Measurements from ENCODE around the gene CFL1.
"Not testable (repeated sequence)": the region's sequence is repeated elsewhere in the genome, so short reads cannot be mapped to it uniquely, and the experiment has no call there.

Gene CFL1

DNA sequence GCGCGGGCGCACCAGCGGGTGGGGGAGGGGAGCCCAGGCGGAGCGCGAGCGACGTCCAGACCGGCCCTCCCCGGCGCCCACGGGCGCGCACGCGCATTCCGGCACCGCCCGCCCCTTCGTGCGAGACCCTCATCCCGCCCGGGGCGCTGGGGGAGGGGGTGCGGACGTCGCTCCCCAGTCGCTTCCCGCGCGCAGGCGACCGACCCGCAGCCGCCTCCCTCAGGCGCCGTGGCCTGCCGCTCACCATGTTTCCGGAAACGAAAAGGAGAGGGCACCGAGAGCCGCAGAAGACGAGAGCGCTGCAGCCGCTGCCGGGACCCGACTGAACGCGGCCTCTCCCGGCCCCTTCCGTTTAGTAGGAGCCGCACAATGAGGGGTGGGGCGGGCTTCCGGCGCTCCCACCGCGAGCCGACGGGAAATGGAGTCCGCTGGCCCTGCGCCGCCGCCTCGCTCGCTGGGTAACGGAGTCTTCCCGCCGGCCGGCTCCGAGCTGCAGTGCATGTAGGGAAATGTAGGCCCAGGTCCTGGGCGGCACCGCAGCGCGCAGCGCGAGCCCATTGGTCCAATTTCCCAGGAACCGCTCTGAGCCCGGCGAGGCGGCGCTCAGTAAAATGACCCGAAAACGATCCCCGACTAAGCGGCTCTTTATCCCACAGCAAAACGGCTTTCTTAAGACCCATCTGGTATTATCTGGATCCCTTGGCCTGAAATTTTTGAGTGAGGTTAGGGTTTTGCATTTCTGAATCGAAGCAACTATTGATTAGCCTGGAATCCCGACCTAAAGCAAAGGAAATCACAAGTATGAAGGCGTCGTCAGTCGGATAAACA is at the start of gene CFL1:
Gene CFL1, minus strand, starts transcription at position 328 of the 828 bp plus-strand sequence. Its CDS starts 81 bp downstream, at position 247.
- DNase-seq (ENCODE audit: low read depth in 2 of 3, low spot score in 1 of 3) = peak; percentile 91 to 97 (median 97)

DNA sequence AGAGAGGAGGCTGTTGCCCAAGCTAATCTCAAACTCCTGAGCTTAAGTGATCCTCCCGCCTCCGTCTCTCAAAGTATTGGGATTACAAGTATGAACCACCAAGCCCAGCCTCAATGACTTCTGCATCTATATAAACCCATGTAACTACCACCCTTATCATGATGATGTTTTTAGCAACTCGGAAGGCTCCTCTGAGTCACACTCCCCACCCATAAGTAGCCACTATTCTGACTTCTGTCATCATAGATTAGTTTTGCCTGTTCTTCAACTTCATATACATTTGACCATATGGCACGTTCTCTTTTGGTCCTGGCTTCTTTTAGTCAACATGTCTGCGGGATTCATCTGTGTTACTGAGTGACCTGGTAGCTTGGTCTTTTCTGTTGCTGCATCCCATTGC is 48.6 kb upstream of the CFL1 start:
- DNase-seq (ENCODE audit: low read depth in 2 of 3, low spot score in 1 of 3) = no peak

DNA sequence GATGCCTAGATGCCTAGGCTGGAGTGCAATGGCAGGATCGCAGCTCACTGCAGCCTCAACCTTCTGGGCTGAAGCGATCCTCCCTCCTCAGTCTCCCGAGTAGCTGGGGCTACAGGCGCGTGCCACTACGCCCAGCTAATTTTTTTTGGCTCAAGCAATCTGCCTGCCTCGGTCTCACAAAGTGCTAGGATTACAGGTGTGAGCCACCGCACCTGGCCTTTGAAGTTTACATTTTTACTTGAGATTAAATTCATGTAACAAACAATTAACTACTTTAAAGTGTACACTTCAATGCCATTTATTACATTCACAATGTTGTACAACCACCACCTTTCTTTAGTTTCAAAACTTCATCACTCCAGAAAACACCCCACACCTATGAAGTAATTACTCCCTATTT is 45.7 kb upstream of the CFL1 start:
- DNase-seq (ENCODE audit: low read depth in 2 of 3, low spot score in 1 of 3) = no peak

GRCh38 chr11:65903068-65903481 is 45.1 kb upstream of the CFL1 start:
- DNase-seq (ENCODE audit: low read depth in 2 of 3, low spot score in 1 of 3) = no peak

GRCh38 chr11:65900899-65901180 is 42.9 kb upstream of the CFL1 start:
- no peak for DNase-seq (ENCODE audit: low read depth in 2 of 3, low spot score in 1 of 3)

GRCh38 chr11:65900125-65900898 is 42.3 kb upstream of the CFL1 start, which contains the start of gene FOSL1:
Gene FOSL1 (minus strand): TSS chr11:65900388. CDS start chr11:65900339, 49 bp downstream.
- DNase-seq (ENCODE audit: low read depth in 2 of 3, low spot score in 1 of 3) = peak; percentile 92 to 95 (median 94)

GRCh38 chr11:65899356-65900124 is 41.6 kb upstream of the CFL1 start:
- DNase-seq (ENCODE audit: low read depth in 2 of 3, low spot score in 1 of 3) = peak; percentile 63 to 71 (median 67)

DNA sequence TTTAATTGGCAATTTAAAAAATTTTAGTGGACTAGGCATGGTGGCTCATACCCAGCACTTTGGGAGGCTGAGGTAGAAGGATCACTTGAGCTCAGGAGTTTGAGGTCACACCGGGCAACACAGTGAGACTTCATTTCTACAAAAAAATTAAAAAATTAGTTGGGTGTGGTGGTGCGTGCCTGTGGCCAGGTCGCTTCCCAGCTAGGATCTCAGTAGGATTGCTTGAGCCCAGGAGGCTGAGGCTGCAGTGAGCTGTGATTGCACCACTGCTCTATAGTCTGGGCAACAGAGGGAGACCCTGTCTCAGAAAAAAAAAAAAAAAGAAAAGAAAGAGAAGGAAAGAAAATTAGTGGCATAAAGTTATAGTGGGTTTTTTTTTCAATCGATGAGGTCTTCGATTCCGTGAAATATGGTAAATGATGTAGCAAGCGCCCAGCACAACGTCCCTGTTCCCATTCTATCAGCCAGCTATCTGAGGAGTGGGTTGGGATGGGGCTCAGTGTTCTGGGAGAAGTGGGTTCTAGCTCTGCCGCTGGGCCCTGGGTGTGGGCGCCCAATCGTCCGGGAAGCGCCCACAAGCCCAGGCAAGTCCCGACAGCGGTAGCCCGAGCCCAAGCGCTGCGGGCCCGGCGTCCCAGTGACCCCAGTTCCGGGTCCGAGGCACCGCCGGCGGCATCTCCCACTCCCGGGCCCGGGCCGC is 40.8 kb upstream of the CFL1 start:
- no peak for DNase-seq (ENCODE audit: low read depth in 2 of 3, low spot score in 1 of 3)

GRCh38 chr11:65897020-65897471 is 39.1 kb upstream of the CFL1 start:
- no peak for DNase-seq (ENCODE audit: low read depth in 2 of 3, low spot score in 1 of 3)

DNA sequence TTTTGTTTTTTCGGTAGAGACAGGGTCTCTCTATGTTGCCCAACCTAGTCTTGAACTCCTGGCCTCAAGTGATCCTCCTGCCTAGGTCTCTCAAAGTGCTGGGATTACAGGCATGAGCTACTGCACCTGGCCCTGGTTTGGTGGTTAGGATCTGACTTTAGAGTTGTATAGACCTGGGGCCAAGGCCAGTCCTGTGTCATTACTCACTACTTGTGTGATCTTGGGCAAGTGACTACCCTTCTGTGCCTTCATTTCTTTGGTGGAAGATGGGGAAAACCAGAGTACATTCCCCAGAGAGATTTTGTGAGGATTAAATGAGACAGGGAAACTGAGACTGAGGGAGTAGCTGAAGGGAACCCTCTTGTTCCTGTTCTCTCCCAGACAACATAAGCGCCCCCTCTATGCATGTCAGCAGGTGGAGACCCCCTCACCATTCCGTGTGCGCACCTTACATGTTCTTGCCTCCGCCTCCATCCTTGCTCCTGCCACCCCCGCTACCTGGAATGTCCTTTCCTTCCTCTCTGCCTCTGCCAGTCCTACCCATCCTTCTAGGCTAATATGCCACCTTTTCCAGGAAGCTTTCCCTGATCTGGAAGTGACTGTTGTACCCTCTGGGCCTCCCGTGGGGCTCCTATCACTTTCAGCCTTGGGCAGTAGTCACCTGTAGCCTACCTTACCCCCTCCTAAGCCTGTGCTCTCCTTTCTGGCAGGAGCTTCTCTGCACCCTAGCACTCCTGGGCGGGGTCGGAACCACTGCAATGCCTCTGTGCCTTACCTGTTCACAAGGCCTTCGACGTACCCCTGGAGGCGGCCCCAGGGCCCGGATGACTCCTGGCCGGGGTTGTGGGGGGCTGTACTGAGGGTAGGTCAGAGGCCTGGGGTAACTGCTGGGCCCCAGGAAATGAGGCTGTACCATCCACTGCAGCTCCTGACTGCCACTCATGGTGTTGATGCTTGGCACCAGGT is 38.3 kb upstream of the CFL1 start:
- no peak for DNase-seq (ENCODE audit: low read depth in 2 of 3, low spot score in 1 of 3)

DNA sequence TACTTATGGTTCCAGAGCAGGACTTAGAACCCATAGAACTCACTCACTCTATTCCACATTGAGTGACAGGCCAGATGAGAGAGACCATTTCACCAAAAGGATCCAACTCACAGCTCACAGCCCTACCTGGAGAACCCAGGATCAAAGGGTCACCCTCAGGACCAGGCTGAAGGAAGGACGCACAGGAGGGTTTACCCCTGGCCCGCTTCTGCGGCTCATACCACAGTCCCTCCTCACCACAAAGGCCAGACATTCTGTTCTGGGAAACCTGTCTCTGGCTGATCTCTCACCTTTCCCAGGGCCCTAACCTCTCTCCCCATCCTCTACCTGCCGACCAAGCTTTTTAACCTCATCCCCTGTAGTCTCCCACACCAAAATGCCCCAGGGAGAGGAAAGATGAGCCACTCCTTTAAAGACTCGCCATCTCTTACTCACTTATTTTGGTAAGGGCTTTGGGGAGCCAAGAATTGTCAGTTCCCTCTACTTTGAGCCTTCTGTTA is 37.6 kb upstream of the CFL1 start:
- no peak for DNase-seq (ENCODE audit: low read depth in 2 of 3, low spot score in 1 of 3)

DNA sequence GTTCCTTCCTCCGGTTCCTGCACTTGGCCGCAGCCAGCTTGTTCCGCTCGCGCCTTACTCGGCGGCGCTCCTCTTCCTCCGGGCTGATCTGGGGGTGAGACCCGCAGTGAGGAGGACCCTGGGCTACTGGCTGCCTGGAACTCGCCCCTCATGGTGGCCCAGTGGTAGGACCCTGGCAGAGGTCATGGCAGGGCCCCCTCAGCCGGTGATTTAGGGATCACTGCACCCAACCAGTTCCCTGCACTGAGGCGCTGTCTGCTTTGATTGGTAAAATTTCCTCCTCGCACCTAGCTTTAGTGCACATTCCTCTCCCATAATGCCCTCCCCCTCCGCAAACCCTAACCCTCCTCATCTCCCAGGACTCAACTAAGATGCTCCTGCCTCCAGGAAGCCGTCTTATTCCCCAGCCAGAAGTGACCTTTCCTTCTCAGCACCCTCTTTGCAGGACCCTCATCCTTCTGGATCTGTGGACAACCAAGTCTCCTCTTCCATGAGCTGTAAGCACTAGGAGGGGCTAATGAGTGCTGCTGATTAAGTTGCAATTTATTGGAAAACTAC is 36.1 kb upstream of the CFL1 start:
- no peak for DNase-seq (ENCODE audit: low read depth in 2 of 3, low spot score in 1 of 3)

DNA sequence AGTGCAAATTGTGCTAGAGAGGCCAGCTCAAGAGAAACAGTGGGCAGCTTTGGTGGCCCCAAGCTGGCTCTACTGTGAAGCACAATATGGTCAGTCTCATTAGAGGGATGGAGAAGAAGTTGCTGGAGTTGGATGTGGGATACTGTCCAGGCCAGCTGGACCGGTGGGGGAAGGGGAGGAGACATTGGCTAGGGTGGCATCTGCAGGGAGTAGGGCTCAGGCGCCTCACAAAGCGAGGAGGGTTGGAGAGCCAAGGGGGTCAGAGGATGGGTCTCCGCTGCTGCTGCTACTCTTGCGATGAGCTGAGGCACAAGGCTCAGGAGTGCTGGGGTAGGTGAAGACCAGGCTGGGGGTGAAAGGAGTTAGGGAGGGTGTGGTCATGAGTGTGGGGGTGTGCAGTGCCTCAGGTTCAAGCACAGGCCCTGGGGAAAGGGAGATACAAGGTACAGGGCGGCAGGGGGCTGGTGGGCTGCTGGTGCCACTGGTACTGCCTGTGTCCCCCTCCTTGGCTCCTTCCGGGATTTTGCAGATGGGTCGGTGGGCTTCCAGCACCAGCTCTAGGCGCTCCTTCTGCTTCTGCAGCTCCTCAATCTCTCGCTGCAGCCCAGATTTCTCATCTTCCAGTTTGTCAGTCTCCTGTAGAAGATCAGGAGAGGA is 34.8 kb upstream of the CFL1 start:
- DNase-seq (ENCODE audit: low read depth in 2 of 3, low spot score in 1 of 3) = no peak

GRCh38 chr11:65892137-65892540 is 34.2 kb upstream of the CFL1 start:
- not testable (repeated sequence) for DNase-seq (ENCODE audit: low read depth in 2 of 3, low spot score in 1 of 3)

GRCh38 chr11:65891219-65892136 is 33.5 kb upstream of the CFL1 start:
- DNase-seq (ENCODE audit: low read depth in 2 of 3, low spot score in 1 of 3) = no peak

DNA sequence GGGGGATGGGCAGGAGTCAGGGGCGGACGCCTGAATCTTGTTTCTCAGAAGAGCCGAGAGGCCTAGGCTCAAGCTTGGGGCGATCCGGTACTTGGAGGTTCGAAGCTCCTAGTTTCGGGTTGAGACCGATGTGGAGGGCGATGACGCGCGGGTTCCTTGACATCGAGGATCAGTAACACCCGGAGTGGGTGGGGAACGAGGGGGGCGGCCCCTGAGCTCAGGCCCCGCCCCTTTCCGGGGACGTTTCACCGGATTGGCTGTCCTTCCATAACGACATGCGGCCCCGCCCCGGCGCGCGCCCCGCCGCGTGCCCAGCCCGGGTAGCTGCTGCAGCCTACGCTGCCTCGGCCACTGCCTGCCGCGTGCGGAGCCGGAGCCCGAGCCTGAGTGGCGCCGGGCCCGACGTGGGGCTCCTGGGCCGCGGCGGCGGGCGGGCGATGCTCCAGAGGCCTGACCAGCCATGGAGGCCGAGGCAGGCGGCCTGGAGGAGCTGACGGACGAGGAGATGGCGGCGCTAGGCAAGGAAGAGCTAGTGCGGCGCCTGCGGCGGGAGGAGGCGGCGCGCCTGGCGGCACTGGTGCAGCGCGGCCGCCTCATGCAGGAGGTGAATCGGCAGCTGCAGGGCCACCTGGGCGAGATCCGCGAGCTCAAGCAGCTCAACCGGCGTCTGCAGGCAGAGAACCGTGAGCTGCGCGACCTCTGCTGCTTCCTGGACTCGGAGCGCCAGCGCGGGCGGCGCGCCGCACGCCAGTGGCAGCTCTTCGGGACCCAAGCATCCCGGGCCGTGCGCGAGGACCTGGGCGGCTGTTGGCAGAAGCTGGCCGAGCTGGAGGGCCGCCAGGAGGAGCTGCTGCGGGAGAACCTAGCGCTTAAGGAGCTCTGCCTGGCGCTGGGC is 32.6 kb upstream of the CFL1 start, which contains the start of gene CCDC85B:
Gene CCDC85B, plus strand, starts transcription at position 350 of the 895 bp plus-strand sequence. Its CDS starts 111 bp downstream, at position 461.
- DNase-seq (ENCODE audit: low read depth in 2 of 3, low spot score in 1 of 3) = peak; percentile 96 to 98 (median 97)

Data from stimulated activated CD4-positive, alpha-beta T cell treated with anti-CD3 and anti-CD28 coated beads, Interleukin-12 subunit alpha, Interleukin-12 subunit beta, amount 100 ng/mL, for 48 hours (primary cell).